ENCODE data around the gene PPBP. TPM values are rescaled to one million over a fixed set of nuclear protein-coding genes. Genes with fewer than 3 reads are reported as not detected.

The PPBP gene
- total RNA-seq, 1 donor from 2014 or later: not detected

GRCh38 chr4:73990988-73991741 lies 3.2 kb upstream of the PPBP start:
- Mint-ChIP-seq H3K36me3 (ENCODE audit: low read depth, unreplicated experiment) (no peaks in the 10 kb centered on the region), H3K4me3 (ENCODE audit: unreplicated experiment) (no peak overlapping the region), H3K9me3 (ENCODE audit: unreplicated experiment) (no peaks in the 10 kb centered on the region), H3K27me3 (ENCODE audit: unreplicated experiment) (peaks cover 2% of the 10 kb centered on the region), H3K27ac (ENCODE audit: unreplicated experiment) (no peak overlapping the region), H3K4me1 (ENCODE audit: unreplicated experiment) (peaks cover 7% of the 10 kb centered on the region)
- no peak for DNase-seq (ENCODE audit: low spot score)
- TF ChIP-seq CTCF (IDR thresholded peaks at IDR 0.05; ENCODE audit: unreplicated experiment): no peak

GRCh38 chr4:73989928-73990327 lies 1.9 kb upstream of the PPBP start:
- no peak overlapping the region for H3K4me3 Mint-ChIP-seq (ENCODE audit: unreplicated experiment)
- H3K4me1 Mint-ChIP-seq (ENCODE audit: unreplicated experiment): peaks cover 7% of the 10 kb centered on the region
- no peak for TF ChIP-seq CTCF (IDR thresholded peaks at IDR 0.05; ENCODE audit: unreplicated experiment)
- H3K9me3 Mint-ChIP-seq (ENCODE audit: unreplicated experiment): no peaks in the 10 kb centered on the region
- no peak overlapping the region for H3K27ac Mint-ChIP-seq (ENCODE audit: unreplicated experiment)
- no peak for DNase-seq (ENCODE audit: low spot score)
- H3K27me3 Mint-ChIP-seq (ENCODE audit: unreplicated experiment): peaks cover 2% of the 10 kb centered on the region
- no peaks in the 10 kb centered on the region for H3K36me3 Mint-ChIP-seq (ENCODE audit: low read depth, unreplicated experiment)

GRCh38 chr4:73989031-73989430 lies 1.0 kb upstream of the PPBP start:
- Mint-ChIP-seq H3K4me1 (ENCODE audit: unreplicated experiment) (peaks cover 7% of the 10 kb centered on the region), H3K27ac (ENCODE audit: unreplicated experiment) (no peak overlapping the region), H3K36me3 (ENCODE audit: low read depth, unreplicated experiment) (no peaks in the 10 kb centered on the region), H3K9me3 (ENCODE audit: unreplicated experiment) (no peaks in the 10 kb centered on the region), H3K4me3 (ENCODE audit: unreplicated experiment) (no peak overlapping the region), H3K27me3 (ENCODE audit: unreplicated experiment) (peaks cover 2% of the 10 kb centered on the region)
- DNase-seq (ENCODE audit: low spot score): no peak
- TF ChIP-seq CTCF (IDR thresholded peaks at IDR 0.05; ENCODE audit: unreplicated experiment): no peak

- no peaks in the 10 kb centered on the region for H3K36me3 Mint-ChIP-seq (ENCODE audit: low read depth, unreplicated experiment)
Measured at GRCh38 chr4:73985528-73985852, 2.5 kb downstream of the PPBP start.

More at GRCh38 chr4:73985528-73985852, 2.5 kb downstream of the PPBP start:
- Mint-ChIP-seq H3K4me1 (ENCODE audit: unreplicated experiment) (peaks cover 14% of the 10 kb centered on the region), H3K27me3 (ENCODE audit: unreplicated experiment) (no peaks in the 10 kb centered on the region), H3K27ac (ENCODE audit: unreplicated experiment) (no peak overlapping the region), H3K9me3 (ENCODE audit: unreplicated experiment) (no peaks in the 10 kb centered on the region), H3K4me3 (ENCODE audit: unreplicated experiment) (no peak overlapping the region)
- TF ChIP-seq CTCF (IDR thresholded peaks at IDR 0.05; ENCODE audit: unreplicated experiment): no peak
- DNase-seq (ENCODE audit: low spot score): no peak

Measured in endothelial cell (in vitro differentiated cells).